ENCODE data around the gene CHCHD4. TPM values are rescaled to one million over a fixed set of nuclear protein-coding genes. Genes with fewer than 3 reads are reported as not detected.

CHCHD4 gene
- total and polyA plus RNA-seq, 2 of the 8 experiments (the other 6 are each of a cell fraction or from before 2014, with no cell fraction given) = 15.0 to 22.3 TPM

- TF ChIP-seq SIN3A (conservative IDR thresholded peaks at IDR 0.05 in 1 of 2, IDR thresholded peaks at IDR 0.05 in 1 of 2; ENCODE audit: low read depth in 1 of 2, low read length in 2 of 2) = peak; percentile 71 to 84; a peak in 2 of 4 replicates
Observed at GRCh38 chr3:14125193-14126016, 735 bp upstream of the CHCHD4 start (continued).

Data from H1 (cell line).